ENCODE data around the gene POU2AF1. TPM values are rescaled to one million over a fixed set of nuclear protein-coding genes. Genes with fewer than 3 reads are reported as not detected.

Gene POU2AF1
- total and polyA plus RNA-seq, 12 donors: 0.03 to 1.7 (median 0.55) TPM; not detected in 6

GRCh38 chr11:111376181-111376871 lies 2.7 kb downstream of the POU2AF1 start:
- intact Hi-C loops (cut with DNase I): no loop called here
- no peaks in the 10 kb centered on the region for H3K4me1 ChIP-seq (replicated peaks in 1 of 2)
- H3K27ac ChIP-seq: no peak overlapping the region
- no peaks in the 10 kb centered on the region for H3K36me3 ChIP-seq (replicated peaks in 1 of 2)
- DNase-seq: no peak
- peaks cover 3% of the 10 kb centered on the region for H3K27me3 ChIP-seq
- TF ChIP-seq CTCF (IDR thresholded peaks at IDR 0.05): no peak
- TF ChIP-seq POLR2A (IDR thresholded peaks at IDR 0.05): no peak
- 47 to 64% (median 59%) methylated on average over 3 of the region's 3 CpGs for WGBS, 4 donors
- H3K9me3 ChIP-seq (replicated peaks in 1 of 3): no peaks in the 10 kb centered on the region
- no peak overlapping the region for H3K4me3 ChIP-seq

- Histone ChIP-seq H3K36me3 (replicated peaks in 1 of 2) (no peaks in the 10 kb centered on the region), H3K9me3 (replicated peaks in 1 of 3) (no peaks in the 10 kb centered on the region), H3K4me1 (replicated peaks in 1 of 2) (no peaks in the 10 kb centered on the region), H3K4me3 (no peak overlapping the region), H3K27ac (no peak overlapping the region), H3K27me3 (peaks cover 3% of the 10 kb centered on the region)
- no peak for DNase-seq
- WGBS, 4 donors: 91 to 95% (median 94%) methylated on average over 1 of the region's 1 CpG
- TF ChIP-seq CTCF (IDR thresholded peaks at IDR 0.05): no peak
- TF ChIP-seq POLR2A (IDR thresholded peaks at IDR 0.05): no peak
- intact Hi-C loops (cut with DNase I): no loop called here
These were observed 5.5 kb downstream of the POU2AF1 start for GRCh38 chr11:111373590-111373989.

- Histone ChIP-seq H3K36me3 (replicated peaks in 1 of 2) (no peaks in the 10 kb centered on the region), H3K4me1 (replicated peaks in 1 of 2) (no peaks in the 10 kb centered on the region), H3K27ac (no peak overlapping the region), H3K9me3 (replicated peaks in 1 of 3) (no peaks in the 10 kb centered on the region), H3K27me3 (peaks cover under 1% of the 10 kb centered on the region), H3K4me3 (no peak overlapping the region)
- 87 to 95% (median 92%) methylated on average over 2 of the region's 2 CpGs for whole genome bisulfite sequencing, 4 donors
- TF ChIP-seq POLR2A (IDR thresholded peaks at IDR 0.05) (no peak), CTCF (IDR thresholded peaks at IDR 0.05) (no peak)
- no peak for DNase-seq
- intact Hi-C loops (cut with DNase I): no loop called here
These were observed 6.5 kb downstream of the POU2AF1 start for GRCh38 chr11:111372538-111372937.

- no peak overlapping the region for H3K4me3 ChIP-seq
- WGBS, 4 donors: 60 to 64% (median 61%) methylated on average over 7 of the region's 7 CpGs
- no peaks in the 10 kb centered on the region for H3K27me3 ChIP-seq
- no peak for TF ChIP-seq CTCF (IDR thresholded peaks at IDR 0.05)
- TF ChIP-seq POLR2A (IDR thresholded peaks at IDR 0.05): no peak
- no peaks in the 10 kb centered on the region for H3K36me3 ChIP-seq (replicated peaks in 1 of 2)
- intact Hi-C loops (cut with DNase I): no loop called here
- no peaks in the 10 kb centered on the region for H3K9me3 ChIP-seq (replicated peaks in 1 of 3)
- H3K4me1 ChIP-seq (replicated peaks in 1 of 2): no peaks in the 10 kb centered on the region
- H3K27ac ChIP-seq: no peak overlapping the region
- no peak for DNase-seq
These were observed 8.0 kb downstream of the POU2AF1 start for GRCh38 chr11:111370902-111371578.

Measured in adrenal gland (tissue), 12 donors.